Endothelial cell of umbilical vein (primary cell): ENCODE measurements around the gene PLXNB2. TPM values are rescaled to one million over a fixed set of nuclear protein-coding genes. Genes with fewer than 3 reads are reported as not detected.

Source experiments
- BruUV-seq: library from RNA; stranded (reverse); fragments of 400-500 nt; replicated peaks from 2 replicates; lab custom pipeline; 2021; lab: Mats Ljungman, UMichigan
- CTCF ChIA-PET: fragments of 300-600, 350-600 bp; sonication (Branson Sonifier 250); formaldehyde crosslinking; loops from one replicate; lab custom pipeline; 2021; ENCODE audit warnings: antibody characterized with exemption, inconsistent platforms; lab: Charles Lee
- POLR2A ChIA-PET: fragments of 300-600, 350-600 bp; sonication (Branson Sonifier 250); formaldehyde crosslinking; loops from one replicate; lab custom pipeline; 2021; ENCODE audit warnings: antibody characterized with exemption, inconsistent platforms; lab: Charles Lee
- DNase-seq: peaks from one replicate; pipeline ENCODE4 v3.0.0-alpha.2; 2011; ENCODE audit warnings: low read depth, low spot score
- FAIRE-seq: peaks from 2 replicates; lab custom pipeline; 2011; peaks lifted over from hg19 to GRCh38; lab: Jason Lieb, UNC
- H2AFZ ChIP-seq: 2 replicates; pipeline ENCODE4 v1.6.0; 2012; ENCODE audit warnings: low read depth, low read length, control low read depth, inconsistent platforms
- H3K27ac ChIP-seq: 2 replicates; pipeline ENCODE4 v1.5.1; 2011; ENCODE audit warnings: low read depth, mild to moderate bottlenecking, control low read depth, low read length, moderate library complexity; ENCODE audit not compliant: insufficient read depth
- H3K27me3 ChIP-seq, 2 experiments: 2 replicates each; pipeline versions ENCODE4 v1.6.0 to v1.6.1; 2011; ENCODE audit warnings: low read length in 2 of 2, mixed read lengths in 1 of 2; ENCODE audit not compliant: control insufficient read depth in 2 of 2, insufficient read depth in 2 of 2
- H3K36me3 ChIP-seq, 2 experiments: 2 replicates in 1 of 2; 3 replicates in 1 of 2; pipeline ENCODE4 v1.5.1; 2011; ENCODE audit warnings: low read length in 2 of 2, mild to moderate bottlenecking in 1 of 2, moderate library complexity in 1 of 2; ENCODE audit not compliant: control insufficient read depth in 2 of 2, insufficient read depth in 2 of 2; ENCODE audit errors: extremely low read depth in 1 of 2
- H3K4me1 ChIP-seq: 3 replicates; pipeline ENCODE4 v1.5.1; 2011; ENCODE audit warnings: mild to moderate bottlenecking, low read length; ENCODE audit not compliant: control insufficient read depth, insufficient read depth; ENCODE audit errors: extremely low read depth
- H3K4me2 ChIP-seq: 2 replicates; pipeline ENCODE4 v1.6.1; 2011; ENCODE audit warnings: low read length, control low read depth, mixed read lengths; ENCODE audit not compliant: insufficient read depth
- H3K4me3 ChIP-seq, 3 experiments: fragments of 200-600 bp in 1 of 3; sonication (generic), shearing (Covaris generic) in 1 of 3; replicated peaks in 1 of 3; 2 replicates each; pipeline ENCODE4 v1.5.1; 2011 to 2016; ENCODE audit warnings: control low read depth in 3 of 3, low read length in 3 of 3, mild to moderate bottlenecking in 2 of 3, inconsistent platforms in 1 of 3, low read depth in 1 of 3, moderate library complexity in 1 of 3; ENCODE audit not compliant: insufficient read depth in 1 of 3
- H3K79me2 ChIP-seq: 2 replicates; pipeline ENCODE4 v1.6.0; 2012; ENCODE audit warnings: low read length, inconsistent platforms; ENCODE audit not compliant: control insufficient read depth, insufficient read depth
- H3K9ac ChIP-seq: replicated peaks from 2 replicates; pipeline ENCODE3; 2011; ENCODE audit warnings: low read length, control low read depth; ENCODE audit not compliant: insufficient read depth; ENCODE audit errors: extremely low read depth
- H3K9me1 ChIP-seq: replicated peaks from 3 replicates; pipeline ENCODE4 v1.6.0; 2011; ENCODE audit warnings: mild to moderate bottlenecking, low read length; ENCODE audit not compliant: control insufficient read depth, insufficient read depth; ENCODE audit errors: extremely low read depth
- H3K9me3 ChIP-seq: replicated peaks from 2 replicates; pipeline ENCODE4 v1.5.1; 2012; ENCODE audit warnings: low read length, inconsistent platforms; ENCODE audit not compliant: control insufficient read depth, insufficient read depth
- H4K20me1 ChIP-seq: replicated peaks from 2 replicates; pipeline ENCODE3; 2011; ENCODE audit warnings: mild to moderate bottlenecking, low read length; ENCODE audit not compliant: control insufficient read depth, insufficient read depth; ENCODE audit errors: extremely low read depth
- CTCF ChIP-seq, 2 donors: IDR thresholded peaks; 1 replicate in 1 of 2; 2 replicates in 1 of 2; pipeline ENCODE4 v1.5.1; 2011; ENCODE audit warnings: low read length in 2 of 2, mild to moderate bottlenecking in 2 of 2, moderate library complexity in 2 of 2, control low read depth in 1 of 2, inconsistent platforms in 1 of 2, low read depth in 1 of 2; ENCODE audit not compliant: insufficient read depth in 1 of 2; ENCODE audit errors: extremely low read depth in 1 of 2
- EZH2 ChIP-seq: IDR thresholded peaks from 2 replicates; pipeline ENCODE4 v1.6.1; 2012; ENCODE audit warnings: borderline replicate concordance, low read depth, mild to moderate bottlenecking, moderate library complexity, low read length, inconsistent platforms; ENCODE audit not compliant: severe bottlenecking
- FOS ChIP-seq: IDR thresholded peaks from 2 replicates; pipeline ENCODE4 v1.6.1; 2011; ENCODE audit warnings: mild to moderate bottlenecking, low read length, moderate library complexity, borderline replicate concordance; ENCODE audit not compliant: insufficient read depth
- GATA2 ChIP-seq: IDR thresholded peaks from 2 replicates; pipeline ENCODE4 v1.7.0; 2011; ENCODE audit warnings: low read depth, mild to moderate bottlenecking, moderate library complexity, mixed read lengths, low read length; ENCODE audit not compliant: insufficient read length, insufficient read depth
- JUN ChIP-seq: IDR thresholded peaks from 2 replicates; pipeline ENCODE4 v1.6.1; 2011; ENCODE audit warnings: borderline replicate concordance, low read depth; ENCODE audit not compliant: insufficient read length, insufficient read depth
- MAX ChIP-seq: IDR thresholded peaks from 2 replicates; pipeline ENCODE4 v1.6.1; 2011; ENCODE audit not compliant: insufficient read depth, insufficient read length
- MYC ChIP-seq: IDR thresholded peaks from one replicate; pipeline ENCODE4 v1.6.1; 2011; ENCODE audit warnings: mild to moderate bottlenecking, low read depth, low read length
- POLR2A ChIP-seq: IDR thresholded peaks from 2 replicates; pipeline ENCODE4 v1.6.1; 2012; ENCODE audit warnings: low read depth, mild to moderate bottlenecking, control low read depth, low read length
- POLR2AphosphoS5 ChIP-seq: IDR thresholded peaks from 2 replicates; pipeline ENCODE4 v1.6.1; 2012; ENCODE audit warnings: low read depth, mild to moderate bottlenecking, control low read depth, low read length, moderate library complexity; ENCODE audit not compliant: insufficient read depth
- dilution Hi-C: fragments of 300-500 bp; cut with MboI; formaldehyde crosslinking; loops from one replicate; pipeline ENCODE4 v1.15.0; 2019; ENCODE audit warnings: low sequenced_read_pairs; ENCODE audit not compliant: extremely low pct_ligation_motif_present
- intact Hi-C: fragments of 100-400 bp; cut with micrococcal nuclease; formaldehyde crosslinking; loops from one replicate; pipeline ENCODE4 v1.10.0; 2022
- polyA plus RNA-seq, 4 experiments: library from polyadenylated mRNA; depleted of rRNA in 3 of 4; stranded (reverse) in 3 of 4; unstranded in 1 of 4; fragments of >200 nt; gene quantifications; 2 replicates each; pipeline versions ENCODE4 v1.2.1 to v1.2.3, GENCODE V29; 2011 to 2012; ENCODE audit warnings: missing spikeins in 1 of 4
- total RNA-seq: library from RNA; stranded (reverse); gene quantifications from 2 replicates; pipeline ENCODE4 v1.2.3, GENCODE V29; 2021

The PLXNB2 gene
- total and polyA plus RNA-seq, 2 donors (not counting 3 experiments of a cell fraction or from before 2014, with no cell fraction given): 82.3 to 139 TPM

GRCh38 chr22:50252082-50253045 is 55.1 kb downstream of the PLXNB2 start:
- FAIRE-seq (peak; percentile 83), DNase-seq (peak; percentile 67)
- Histone ChIP-seq H3K4me2 (no peak overlapping the region), H3K27me3 (no peaks in the 10 kb centered on the region), H4K20me1 (no peaks in the 10 kb centered on the region), H3K9me1 (no peaks in the 10 kb centered on the region), H3K9ac (no peak overlapping the region), H3K9me3 (no peaks in the 10 kb centered on the region), H3K36me3 (peaks cover 0 to 30% of the 10 kb centered on the region in 2 experiments), H3K27ac (no peak overlapping the region), H3K4me3 (no peak overlapping the region), H3K79me2 (no peaks in the 10 kb centered on the region), H2AFZ (no peak overlapping the region), H3K4me1 (peaks cover 11% of the 10 kb centered on the region)
- dilution Hi-C loops (no loop called here), intact Hi-C loops (loop anchor here (1.0 kb wide), 3 partner anchors 75 to 246 kb away; partner anchors contain the start of gene DENND6B)
- ChIA-PET POLR2A (no interaction called here), CTCF (interaction anchor here (0.5 to 4.2 kb wide), 24 partner anchors 10 to 273 kb away, joined by 3 to 60 read pairs (median 4); partner anchors contain the start of genes DENND6B, MAPK11, MAPK12 and SCO2)
- TF ChIP-seq MAX (no peak), JUN (no peak), GATA2 (no peak), EZH2 (no peak), FOS (no peak), POLR2AphosphoS5 (peak; percentile 10), MYC (no peak), CTCF (IDR thresholded peaks at IDR 0.05; ENCODE audit: extremely low read depth in 1 of 2, insufficient read depth in 1 of 2, low read depth in 1 of 2, low read length in 2 of 2) (peak; percentile 75 to 81), POLR2A (no peak)
- BruUV-seq: no TSS peak
